GM04504 (cell line): Measurements from ENCODE around the gene KAZN.

Experiments used
- DNase-seq: peaks from one replicate; pipeline ENCODE4 v3.0.0-alpha.2; 2012; ENCODE audit warnings: low read depth

The KAZN gene

DNA sequence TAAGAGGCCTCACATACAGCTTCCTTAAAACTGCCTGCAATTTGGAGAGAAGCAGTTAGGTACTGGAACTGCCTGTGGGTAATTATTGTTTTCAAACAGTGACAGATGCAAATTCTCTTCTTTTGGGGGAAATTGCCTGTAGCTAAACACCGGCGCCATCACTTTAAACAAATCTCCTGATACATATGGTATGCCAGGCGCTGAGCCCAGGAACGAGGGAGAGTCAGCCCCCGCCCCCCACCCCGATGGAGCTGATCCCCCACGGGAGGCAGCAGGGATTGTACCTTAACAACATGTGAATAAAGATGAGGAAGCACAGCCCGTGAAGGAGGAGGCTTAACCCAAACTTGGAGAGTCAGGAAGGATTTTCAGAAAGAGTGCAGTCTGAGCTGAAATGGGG, 562.1 kb downstream of the KAZN start:
- no peak for DNase-seq

DNA sequence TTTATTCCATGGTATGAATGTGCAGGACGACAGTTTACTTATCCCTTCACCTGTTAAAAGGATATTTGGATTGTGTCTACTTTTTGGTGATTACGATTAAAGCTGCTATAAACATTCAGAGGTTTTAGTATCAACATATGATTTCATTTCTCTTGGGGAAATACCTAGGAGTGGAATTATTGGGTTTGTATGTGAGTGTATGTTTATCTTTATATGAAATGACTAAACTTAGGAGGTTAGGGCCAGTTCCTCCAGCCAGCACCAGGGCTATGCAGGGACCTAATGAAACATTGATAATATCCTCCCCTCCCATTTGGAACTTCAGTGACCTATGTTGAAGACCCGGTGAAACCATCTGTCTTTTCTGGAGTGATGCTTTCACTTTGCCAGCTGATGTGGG, 568.9 kb downstream of the KAZN start:
- no peak for DNase-seq
